Stimulated activated CD8-positive, alpha-beta memory T cell treated with anti-CD3 and anti-CD28 coated beads, Interleukin-12 subunit alpha, Interleukin-12 subunit beta, amount 100 ng/mL, for 24 hours (primary cell): Measurements from ENCODE around the gene MDFIC2.
"Not testable (repeated sequence)": the region's sequence is repeated elsewhere in the genome, so short reads cannot be mapped to it uniquely, and the experiment has no call there.

ENCODE experiments used
- DNase-seq: peaks from one replicate; pipeline ENCODE4 v3.0.0-alpha.2; 2020; ENCODE audit errors: extremely low read depth

Gene MDFIC2

DNA sequence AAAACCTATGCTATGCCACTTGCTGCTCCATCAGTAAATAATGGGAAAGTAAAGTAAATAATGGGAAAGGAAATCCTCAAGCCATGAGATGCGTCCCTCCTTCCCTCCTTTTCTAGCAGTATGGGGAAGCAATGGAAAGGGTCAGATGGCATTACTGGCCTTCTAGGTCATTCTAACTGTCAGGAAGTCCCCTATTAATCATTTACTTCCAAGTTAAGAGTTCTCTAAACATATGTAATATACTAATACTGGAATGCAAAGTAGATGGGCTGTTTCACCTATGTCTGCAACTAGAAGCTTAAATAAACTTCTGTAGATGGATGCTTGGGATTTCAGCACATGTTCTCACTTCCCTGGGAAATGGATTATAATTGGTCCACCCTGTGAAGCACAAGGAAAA lies 55.9 kb downstream of the MDFIC2 start:
- DNase-seq = no peak

GRCh38 chr3:70250492-70250891 lies 61.9 kb downstream of the MDFIC2 start:
- no peak for DNase-seq

GRCh38 chr3:70249509-70250160 lies 62.8 kb downstream of the MDFIC2 start:
- DNase-seq = no peak

- no peak for DNase-seq
These were observed 63.6 kb downstream of the MDFIC2 start for GRCh38 chr3:70248856-70249255.

DNA sequence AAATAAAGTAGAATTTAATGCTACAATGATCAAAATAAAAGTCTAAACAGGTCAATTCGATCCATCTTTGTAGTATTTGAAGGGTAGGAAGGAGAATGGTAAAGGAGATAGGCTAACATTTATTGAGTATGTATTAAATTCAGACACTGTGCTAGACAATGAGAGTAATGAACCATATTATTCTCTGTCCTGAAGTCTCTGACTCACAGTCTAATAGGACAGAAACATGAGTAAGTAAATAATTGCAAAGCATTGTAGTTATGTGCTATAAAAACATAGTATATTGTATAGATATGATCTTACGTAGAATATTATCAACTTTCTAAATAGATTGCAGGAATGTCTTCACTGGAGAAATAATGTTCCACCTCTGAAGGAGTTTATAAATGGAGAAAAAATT lies 64.5 kb downstream of the MDFIC2 start:
- DNase-seq = no peak

GRCh38 chr3:70245746-70246525 lies 66.5 kb downstream of the MDFIC2 start:
- DNase-seq = no peak

DNA sequence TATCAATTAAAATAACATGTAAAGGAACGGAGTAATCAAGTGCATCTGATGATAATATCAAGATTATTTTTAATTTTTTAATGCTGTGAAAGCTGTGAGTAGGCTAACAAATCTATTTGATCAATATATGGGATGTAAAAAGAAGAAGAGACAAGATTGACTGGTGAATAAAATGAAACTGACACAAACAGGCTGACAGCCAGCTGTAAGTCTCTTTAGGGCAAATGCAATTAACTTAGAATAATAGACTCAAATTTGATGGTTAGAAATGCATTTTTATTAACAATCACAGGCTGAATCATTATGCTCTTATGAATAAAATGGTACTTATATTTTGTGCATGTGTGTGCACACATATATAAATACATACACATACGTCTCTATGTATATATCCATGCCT lies 68.0 kb downstream of the MDFIC2 start:
- no peak for DNase-seq

DNA sequence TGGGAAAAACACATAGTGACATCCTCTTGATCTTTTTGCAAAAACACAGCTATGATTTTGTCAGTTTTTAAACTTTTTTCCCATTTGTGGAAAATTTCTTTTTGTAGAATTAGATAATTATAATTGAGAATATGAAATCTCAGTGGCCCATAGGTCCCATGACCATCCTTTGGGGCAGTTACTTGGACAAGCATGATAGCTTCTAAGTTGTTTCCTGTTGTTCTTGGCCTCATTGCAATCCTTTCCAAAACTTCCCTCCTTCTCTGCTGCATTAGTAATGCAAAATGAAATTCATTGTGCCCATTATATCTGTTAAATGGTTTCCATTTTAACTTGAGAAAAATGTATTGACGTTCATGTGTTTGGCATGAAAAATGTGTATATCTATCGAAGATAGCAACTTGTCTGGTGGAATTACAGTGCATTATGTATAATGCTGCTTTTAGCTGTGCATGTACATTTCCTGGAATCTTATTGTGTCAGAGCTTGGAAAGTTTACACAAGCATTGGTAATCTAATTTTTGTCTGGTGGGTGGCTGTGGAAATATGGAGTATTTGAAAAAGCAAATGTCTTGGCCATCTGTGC lies 70.0 kb downstream of the MDFIC2 start:
- DNase-seq = no peak

- no peak for DNase-seq
These were observed 78.6 kb downstream of the MDFIC2 start for GRCh38 chr3:70233812-70234211.

DNA sequence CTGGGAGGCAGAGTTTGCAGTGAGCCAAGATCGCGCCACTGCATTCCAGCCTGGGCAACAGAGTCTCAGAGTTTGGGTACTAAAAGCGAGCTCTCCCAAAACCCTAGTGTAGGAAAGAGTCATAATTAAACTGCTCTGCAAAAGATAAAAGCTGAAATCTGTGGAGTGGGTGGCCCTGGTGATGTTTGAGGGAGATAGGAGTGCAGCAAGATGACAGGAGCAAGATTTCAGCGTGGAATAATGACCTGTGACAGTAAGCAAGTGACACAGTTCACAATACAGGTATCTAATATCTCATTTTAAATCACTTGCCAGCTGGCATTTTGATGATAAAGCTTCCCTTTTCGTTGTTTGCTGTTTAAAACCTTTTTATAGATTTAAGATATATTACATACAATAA lies 79.3 kb downstream of the MDFIC2 start:
- DNase-seq = no peak

- DNase-seq = no peak
These were observed 81.2 kb downstream of the MDFIC2 start for GRCh38 chr3:70231266-70231701.

DNA sequence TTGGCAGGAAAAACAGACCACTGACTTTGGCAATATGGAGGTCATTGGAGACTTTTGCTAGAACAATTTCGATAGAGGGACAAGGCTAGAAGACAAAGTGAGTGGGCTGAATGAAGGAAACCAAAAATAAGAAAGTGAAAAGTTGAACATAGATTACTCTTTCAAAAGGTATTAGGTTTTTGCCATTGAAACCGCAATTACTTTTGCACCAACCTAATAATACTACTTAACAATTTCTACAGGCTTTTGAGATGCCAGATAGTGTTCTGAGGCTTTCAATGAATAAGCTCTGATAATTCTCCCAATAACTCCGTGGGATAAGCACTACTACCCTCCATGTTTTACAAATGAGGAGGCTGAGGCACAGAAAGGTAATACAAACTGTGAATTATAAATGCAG lies 85.0 kb downstream of the MDFIC2 start:
- no peak for DNase-seq

GRCh38 chr3:70225146-70225545 lies 87.3 kb downstream of the MDFIC2 start:
- DNase-seq = no peak

DNA sequence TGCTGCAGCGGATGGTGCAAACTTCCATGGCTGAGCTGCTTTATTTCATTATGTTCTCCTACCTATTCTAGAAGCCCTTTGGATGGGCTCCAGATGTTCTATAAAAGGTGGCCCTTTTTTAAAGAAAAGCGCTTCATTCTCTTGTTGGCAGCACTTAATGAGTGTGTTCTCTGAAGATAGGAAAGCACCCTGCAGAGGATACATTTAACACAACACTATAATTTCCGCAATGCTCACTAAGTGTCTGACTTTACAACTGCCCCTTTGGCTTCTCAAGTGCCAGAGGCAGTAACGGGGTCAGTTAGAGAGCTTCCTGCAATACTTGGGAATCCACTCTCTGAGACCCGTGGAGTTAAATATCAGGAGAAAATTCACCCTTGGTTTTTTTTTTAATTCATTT lies 88.1 kb downstream of the MDFIC2 start:
- no peak for DNase-seq

DNA sequence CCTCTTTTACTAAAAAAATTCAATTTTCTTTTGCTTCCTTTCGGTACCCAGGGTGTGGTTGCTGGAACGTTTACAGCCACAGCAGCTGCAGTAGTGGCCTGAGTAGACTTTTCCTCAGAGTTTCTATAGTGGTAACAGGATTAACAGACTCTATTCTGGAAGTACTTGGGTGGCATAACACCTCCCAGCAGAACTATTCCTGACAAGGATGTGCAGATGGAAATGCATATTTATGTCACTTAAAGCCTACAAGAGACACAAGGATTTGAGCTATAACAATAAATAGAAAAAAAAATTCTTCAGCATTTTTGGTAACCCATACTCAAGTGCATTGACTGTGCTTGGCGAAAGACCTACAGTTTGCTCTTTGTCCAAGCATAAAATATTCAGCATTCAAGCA lies 94.0 kb downstream of the MDFIC2 start:
- DNase-seq = no peak

GRCh38 chr3:70211274-70211673 lies 101.2 kb downstream of the MDFIC2 start:
- DNase-seq = not testable (repeated sequence)

GRCh38 chr3:70201975-70202374 lies 110.5 kb downstream of the MDFIC2 start:
- no peak for DNase-seq

DNA sequence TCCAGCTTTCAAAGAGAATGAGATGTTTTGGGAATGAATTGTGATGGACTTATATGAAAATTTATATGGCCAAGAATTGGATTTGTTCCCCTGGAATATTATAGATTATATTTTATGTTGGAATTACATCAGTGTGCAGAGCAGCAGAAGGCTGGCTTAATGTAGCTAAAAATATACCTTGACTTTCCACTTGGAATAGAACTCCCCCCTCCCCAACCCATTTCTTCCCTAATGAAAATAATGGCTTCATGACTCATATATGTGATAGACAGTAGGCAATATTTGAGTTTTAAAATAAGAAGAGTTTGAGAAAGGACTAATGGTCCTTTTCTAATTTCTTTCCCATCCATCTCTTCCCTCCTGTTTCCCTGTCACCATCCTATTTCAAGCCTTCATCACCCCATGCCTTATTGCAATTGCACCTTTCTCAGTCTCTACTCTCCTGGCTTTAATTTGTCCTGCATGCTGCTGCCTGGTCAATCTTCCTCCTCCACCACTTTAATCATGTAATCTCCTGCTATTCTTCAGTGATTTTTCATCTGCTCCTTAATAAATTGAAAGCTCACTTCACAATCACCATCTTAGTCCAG lies 122.5 kb downstream of the MDFIC2 start:
- no peak for DNase-seq

GRCh38 chr3:70186221-70186620 lies 126.2 kb downstream of the MDFIC2 start:
- no peak for DNase-seq

DNA sequence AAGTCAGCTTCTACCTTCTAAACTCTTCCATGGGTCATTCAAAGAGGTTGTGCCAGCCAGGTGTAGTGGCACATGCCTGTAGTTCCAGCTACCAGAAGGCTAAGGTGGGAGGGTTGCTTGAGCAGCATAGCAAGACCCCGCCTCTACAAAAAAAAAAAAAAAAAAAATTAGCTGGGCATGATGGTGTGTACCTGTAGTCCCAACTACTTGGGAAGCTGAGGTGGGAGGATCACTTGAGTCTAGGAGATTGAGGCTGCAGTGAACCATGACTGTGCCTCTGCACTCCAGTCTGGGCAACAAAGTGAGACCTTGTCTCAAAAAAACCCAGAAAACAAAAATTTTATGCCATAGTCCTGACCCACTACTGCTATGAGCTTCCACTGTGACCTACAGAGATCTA lies 126.8 kb downstream of the MDFIC2 start:
- DNase-seq = no peak

DNA sequence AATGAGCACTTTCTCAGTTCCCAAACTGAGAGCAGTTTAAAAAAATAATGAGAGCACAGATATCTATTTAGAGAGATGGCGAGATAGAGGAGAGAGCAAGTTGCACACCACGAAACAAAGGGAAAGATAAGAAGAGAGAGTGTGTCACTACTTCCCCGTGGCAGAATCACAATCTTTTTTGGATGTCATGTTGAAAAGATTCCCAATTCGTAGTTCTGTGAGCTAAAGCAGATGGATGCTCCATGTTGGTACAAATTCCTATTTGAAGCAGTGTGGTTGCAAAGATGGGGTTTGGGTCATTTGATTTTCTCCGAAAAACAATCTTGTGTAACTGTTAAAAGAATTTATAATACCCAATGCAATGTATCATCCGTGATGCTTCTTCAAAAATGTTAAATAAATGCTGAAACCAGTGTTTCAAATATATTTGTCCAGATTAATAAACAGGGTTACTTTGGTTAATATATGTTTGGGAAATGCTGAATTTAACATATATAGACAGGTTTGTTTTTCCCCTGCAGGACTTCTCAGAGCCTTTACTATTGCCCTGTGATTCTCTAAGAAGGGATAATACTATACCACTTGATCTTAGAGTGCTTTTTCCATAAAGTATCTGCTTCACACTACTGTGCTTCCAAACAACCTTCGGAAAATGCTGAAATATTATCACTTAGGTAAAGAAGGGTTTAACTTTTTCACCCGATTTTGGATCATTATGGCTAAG lies 128.5 kb downstream of the MDFIC2 start:
- DNase-seq = no peak

DNA sequence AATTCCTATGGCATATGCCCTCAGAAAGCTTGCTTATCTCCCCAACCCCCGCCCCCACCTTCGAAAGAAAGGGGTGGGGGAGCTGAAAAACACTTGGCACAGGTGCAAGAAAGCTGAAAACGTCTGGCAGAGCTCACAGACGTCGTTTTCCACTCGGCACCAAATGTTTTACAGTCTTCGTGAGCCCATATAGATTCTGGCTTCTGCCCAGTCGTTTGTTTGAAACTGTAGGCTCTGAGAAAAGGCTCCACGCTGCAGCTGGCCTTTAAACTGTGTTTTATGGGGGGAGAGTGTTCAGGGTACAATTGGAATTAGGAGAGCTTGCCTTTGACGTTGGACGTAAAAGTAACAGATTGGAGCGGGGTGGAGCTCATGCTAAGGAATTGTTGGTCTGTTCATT lies 130.3 kb downstream of the MDFIC2 start:
- no peak for DNase-seq
